ENCODE measurements around the gene PFKFB1.

GRCh38 chrX:54909941-54910340, 84.0 kb downstream of the PFKFB1 start:
- TF ChIP-seq CTCF (IDR thresholded peaks at IDR 0.05; ENCODE audit: low read depth, low read length, poor library complexity, severe bottlenecking) (no peak), EZH2phosphoT487 (IDR thresholded peaks at IDR 0.05; ENCODE audit: borderline replicate concordance, low read length) (no peak)
